ENCODE data around the gene JUND. TPM values are rescaled to one million over a fixed set of nuclear protein-coding genes. Genes with fewer than 3 reads are reported as not detected.

Gene JUND
- polyA plus RNA-seq, 4 donors, result 75.4 to 102 (median 91.3) TPM

GRCh38 chr19:18253130-18253529 lies 28.3 kb downstream of the JUND start:
- DNase-seq (ENCODE audit: low read depth in 4 of 4, low spot score in 2 of 4), result no peak

- no peak for DNase-seq (ENCODE audit: low read depth in 4 of 4, low spot score in 2 of 4)
Measured at GRCh38 chr19:18252370-18252717, 29.1 kb downstream of the JUND start.

- DNase-seq (ENCODE audit: low read depth in 4 of 4, low spot score in 2 of 4), result peak in 2 of 4 donors; percentile 53 to 64
Measured at GRCh38 chr19:18251587-18252369, 29.6 kb downstream of the JUND start.

GRCh38 chr19:18249834-18250233 lies 31.6 kb downstream of the JUND start:
- no peak for DNase-seq (ENCODE audit: low read depth in 4 of 4, low spot score in 2 of 4)

- no peak for DNase-seq (ENCODE audit: low read depth in 4 of 4, low spot score in 2 of 4)
Measured at GRCh38 chr19:18245297-18245696, 36.1 kb downstream of the JUND start.

- DNase-seq (ENCODE audit: low read depth in 4 of 4, low spot score in 2 of 4), result no peak
Measured at GRCh38 chr19:18239303-18239702, 42.1 kb downstream of the JUND start.

- no peak for DNase-seq (ENCODE audit: low read depth in 4 of 4, low spot score in 2 of 4)
Measured at GRCh38 chr19:18234194-18234593, 47.2 kb downstream of the JUND start.

GRCh38 chr19:18233224-18233825 lies 48.1 kb downstream of the JUND start:
- peak in 1 of 4 donors; percentile 58 for DNase-seq (ENCODE audit: low read depth in 4 of 4, low spot score in 2 of 4)

GRCh38 chr19:18232540-18233223 lies 48.7 kb downstream of the JUND start:
- no peak for DNase-seq (ENCODE audit: low read depth in 4 of 4, low spot score in 2 of 4)

- no peak for DNase-seq (ENCODE audit: low read depth in 4 of 4, low spot score in 2 of 4)
Measured at GRCh38 chr19:18231775-18232174, 49.6 kb downstream of the JUND start.

- DNase-seq (ENCODE audit: low read depth in 4 of 4, low spot score in 2 of 4), result no peak
Measured at GRCh38 chr19:18230941-18231734, 50.3 kb downstream of the JUND start.

GRCh38 chr19:18229915-18230314 lies 51.5 kb downstream of the JUND start:
- no peak for DNase-seq (ENCODE audit: low read depth in 4 of 4, low spot score in 2 of 4)

Other genes starting within 250 kb of the JUND start
- gene IL12RB1, start 194.7 kb downstream of the JUND start, polyA plus RNA-seq (ENCODE audit: insufficient read length in 4 of 4), result under 1 TPM; 0.18 to 0.42 (median 0.31) TPM
- gene MAST3, start 183.8 kb downstream of the JUND start, polyA plus RNA-seq (ENCODE audit: insufficient read length in 4 of 4), result 1 to 10 TPM; 3.5 to 9.6 (median 6.3) TPM
- gene PIK3R2, start 128.5 kb downstream of the JUND start, polyA plus RNA-seq (ENCODE audit: insufficient read length in 4 of 4), result 10 to 100 TPM; 27.8 to 39.6 (median 34.3) TPM
- gene IFI30, start 107.8 kb downstream of the JUND start, polyA plus RNA-seq (ENCODE audit: insufficient read length in 4 of 4), result 10 to 100 TPM; 12.4 to 22.4 (median 15.3) TPM
- gene MPV17L2, start 88.4 kb downstream of the JUND start, polyA plus RNA-seq (ENCODE audit: insufficient read length in 4 of 4), result 10 to 100 TPM in 2 of 4 donors, 1 to 10 TPM in 2; 8.1 to 12.1 (median 10.6) TPM
- 1 to 10 TPM; 4.6 to 5.8 (median 5.3) TPM for gene RAB3A, start 77.6 kb downstream of the JUND start, polyA plus RNA-seq (ENCODE audit: insufficient read length in 4 of 4)
- 1 to 10 TPM; 1.1 to 2.1 (median 1.4) TPM for gene PDE4C, start 55.2 kb downstream of the JUND start, polyA plus RNA-seq (ENCODE audit: insufficient read length in 4 of 4)
- gene IQCN, start 7.2 kb downstream of the JUND start, polyA plus RNA-seq (ENCODE audit: insufficient read length in 4 of 4), result 10 to 100 TPM in 2 of 4 donors, 1 to 10 TPM in 2; 3.4 to 13.8 (median 8.9) TPM
- 100 to 1,000 TPM in 2 of 4 donors, 10 to 100 TPM in 2; 90.4 to 134 (median 105) TPM for gene LSM4, start 41.5 kb upstream of the JUND start, polyA plus RNA-seq (ENCODE audit: insufficient read length in 4 of 4)
- 10 to 100 TPM; 21.2 to 31.5 (median 26.5) TPM for gene PGPEP1, start 59.0 kb upstream of the JUND start, polyA plus RNA-seq (ENCODE audit: insufficient read length in 4 of 4)
- 10 to 100 TPM in 1 of 4 donors, 1 to 10 TPM in 3; 5.5 to 19.2 (median 8.2) TPM for gene GDF15, start 104.5 kb upstream of the JUND start, polyA plus RNA-seq (ENCODE audit: insufficient read length in 4 of 4)
- gene LRRC25, start 116.0 kb upstream of the JUND start, polyA plus RNA-seq (ENCODE audit: insufficient read length in 4 of 4), result 1 to 10 TPM in 2 of 4 donors, under 1 TPM in 2; 0.79 to 1.9 (median 1.1) TPM
- 100 to 1,000 TPM in 3 of 4 donors, 10 to 100 TPM in 1; 56.3 to 130 (median 114) TPM for gene SSBP4, start 137.8 kb upstream of the JUND start, polyA plus RNA-seq (ENCODE audit: insufficient read length in 4 of 4)
- 100 to 1,000 TPM in 3 of 4 donors, 10 to 100 TPM in 1; 85.7 to 154 (median 134) TPM for gene ISYNA1, start 156.5 kb upstream of the JUND start, polyA plus RNA-seq (ENCODE audit: insufficient read length in 4 of 4)
- gene ELL, start 240.4 kb upstream of the JUND start, polyA plus RNA-seq (ENCODE audit: insufficient read length in 4 of 4), result 10 to 100 TPM in 3 of 4 donors, 1 to 10 TPM in 1; 8.3 to 13.8 (median 12.3) TPM